SKM-1 (cell line): Measurements from ENCODE around the gene ATXN7L2.
"Not testable (repeated sequence)": the region's sequence is repeated elsewhere in the genome, so short reads cannot be mapped to it uniquely, and the experiment has no call there.

Experiments used
- DNase-seq: peaks from one replicate; lab custom pipeline; 2025; ENCODE audit not compliant: unreplicated experiment; lab: John Stamatoyannopoulos, UW

ATXN7L2 gene, protein sequence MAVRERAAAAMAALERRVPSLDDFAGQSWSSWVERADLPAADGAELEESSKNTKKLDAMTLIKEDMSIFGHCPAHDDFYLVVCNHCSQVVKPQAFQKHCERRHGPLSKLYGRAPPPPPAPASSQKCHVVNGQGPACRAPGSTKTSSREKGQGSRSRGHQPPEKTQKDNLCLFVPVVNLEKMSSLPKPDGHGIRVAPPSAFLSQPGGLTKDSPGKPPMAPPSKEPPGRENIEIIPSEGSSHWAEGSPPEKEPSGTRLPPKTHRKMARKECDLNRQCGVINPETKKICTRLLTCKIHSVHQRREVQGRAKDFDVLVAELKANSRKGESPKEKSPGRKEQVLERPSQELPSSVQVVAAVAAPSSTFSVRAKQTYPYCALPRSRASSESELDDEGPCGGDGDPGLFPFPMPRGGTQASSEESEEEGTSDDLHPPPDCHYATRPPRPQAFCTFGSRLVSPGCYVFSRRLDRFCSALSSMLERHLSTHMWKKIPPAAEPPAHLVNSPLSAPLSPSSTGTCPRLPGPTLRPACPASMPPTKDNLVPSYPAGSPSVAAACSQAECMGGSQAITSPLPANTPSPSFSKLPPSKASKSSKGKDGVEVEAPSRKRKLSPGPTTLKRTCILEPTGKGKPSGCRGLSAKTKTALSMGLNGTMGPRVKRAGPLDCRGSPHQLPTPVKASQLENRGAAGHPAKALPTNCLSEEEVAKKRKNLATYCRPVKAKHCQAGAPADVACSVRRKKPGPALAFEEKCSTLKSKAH

GRCh38 chr1:109483672-109484518 lies at the start of gene ATXN7L2:
Gene ATXN7L2, plus strand, starts transcription at chr1:109483905. Its CDS starts 49 bp downstream, at chr1:109483954.
- peak; percentile 77 for DNase-seq

GRCh38 chr1:109434484-109434883 lies 49.2 kb upstream of the ATXN7L2 start:
- DNase-seq: no peak

- no peak for DNase-seq
Measured at GRCh38 chr1:109438798-109439297, 44.9 kb upstream of the ATXN7L2 start.

GRCh38 chr1:109441069-109441468 lies 42.6 kb upstream of the ATXN7L2 start:
- DNase-seq: no peak

DNA sequence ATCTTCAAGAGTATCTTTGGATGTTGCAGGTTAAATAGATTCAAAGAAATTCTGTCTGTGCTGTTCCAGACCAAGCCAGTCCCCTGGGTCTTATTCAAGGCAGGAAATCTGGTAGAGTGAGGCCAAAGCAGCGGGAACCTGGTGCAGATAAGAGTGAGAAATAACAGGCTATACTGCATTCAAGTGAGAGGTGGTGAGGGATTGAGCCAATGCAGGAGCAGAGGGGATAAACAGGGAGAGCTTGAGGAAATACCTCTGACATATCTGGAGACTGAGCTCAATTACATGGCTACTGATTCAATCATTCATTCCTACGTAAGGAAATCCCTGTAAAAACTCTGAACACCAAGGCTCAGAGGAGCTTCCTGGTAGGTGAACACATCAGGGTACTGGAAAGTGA lies 40.2 kb upstream of the ATXN7L2 start:
- DNase-seq: no peak

GRCh38 chr1:109444346-109444745 lies 39.4 kb upstream of the ATXN7L2 start:
- DNase-seq: no peak

DNA sequence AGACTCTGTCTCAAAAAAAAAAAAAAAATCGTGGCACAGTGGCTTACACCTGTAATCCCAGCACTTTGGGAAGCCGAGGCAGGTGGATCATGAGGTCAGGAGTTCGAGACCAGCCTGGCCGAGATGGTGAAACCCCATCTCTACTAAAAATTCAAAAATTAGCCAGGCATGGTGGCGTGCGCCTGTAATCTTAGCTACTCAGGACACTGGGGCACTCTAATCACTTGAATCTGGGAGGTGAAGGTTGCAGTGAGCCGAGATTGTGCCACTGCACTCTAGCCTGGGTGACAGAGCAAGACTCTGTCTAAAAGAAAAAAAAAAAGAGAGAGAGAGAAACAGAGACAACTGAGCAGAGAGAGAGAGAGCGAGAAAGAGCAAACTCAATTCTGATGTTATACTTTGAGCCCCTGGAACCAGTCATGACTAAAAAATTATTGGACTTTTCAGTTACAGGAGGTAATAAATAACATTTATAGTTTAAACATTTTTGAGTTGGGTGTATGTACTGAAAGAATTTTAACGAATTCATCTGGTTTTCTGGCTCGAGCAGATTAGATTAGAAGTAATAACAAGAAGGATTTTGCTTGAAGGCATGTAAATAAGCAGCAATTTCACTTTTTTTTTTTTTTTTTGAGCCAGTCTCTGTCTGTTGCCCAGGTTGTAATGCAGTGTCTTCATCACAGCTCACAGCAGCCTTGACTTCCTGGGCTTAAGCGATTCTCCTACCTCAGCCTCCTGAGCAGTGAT lies 37.6 kb upstream of the ATXN7L2 start:
- not testable (repeated sequence) for DNase-seq

DNA sequence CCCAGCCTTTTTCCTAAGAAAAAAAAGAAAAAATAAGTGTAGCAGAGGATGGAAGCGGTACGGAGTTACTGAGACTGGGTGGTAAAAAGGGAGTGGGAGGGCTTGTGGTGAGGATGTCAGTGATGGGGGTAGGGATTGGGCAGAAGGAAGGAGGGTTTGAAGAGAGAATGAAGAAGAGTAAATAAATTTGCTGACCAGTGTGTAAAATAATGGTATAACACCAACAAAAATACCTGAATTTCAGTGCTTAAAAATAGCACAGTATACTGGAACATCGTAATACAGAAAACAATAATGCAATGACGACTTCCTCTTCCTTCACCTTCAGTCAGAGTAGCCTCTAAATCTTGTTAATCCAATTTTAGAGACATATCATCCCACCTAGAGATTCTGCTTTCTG lies 36.2 kb upstream of the ATXN7L2 start:
- no peak for DNase-seq

GRCh38 chr1:109454497-109455133 lies 29.1 kb upstream of the ATXN7L2 start:
- DNase-seq: no peak

GRCh38 chr1:109457819-109458218 lies 25.9 kb upstream of the ATXN7L2 start:
- DNase-seq: no peak

DNA sequence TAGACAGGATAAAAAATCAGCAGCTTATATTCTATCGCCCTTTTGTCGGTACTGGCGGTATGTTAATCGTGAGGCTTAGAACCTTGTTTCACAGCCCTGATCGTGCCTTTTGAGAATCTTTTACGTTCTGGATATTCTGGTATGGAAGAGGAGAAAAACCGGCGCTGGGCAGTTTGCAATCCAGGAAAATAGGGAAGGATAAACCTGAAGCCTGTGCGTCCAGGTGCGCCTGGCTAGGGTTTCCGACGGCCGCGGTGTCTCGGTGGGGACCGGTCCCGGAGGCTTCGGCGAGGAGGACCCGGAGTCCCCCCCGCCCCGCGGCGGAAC lies 17.6 kb upstream of the ATXN7L2 start:
- no peak for DNase-seq

GRCh38 chr1:109466452-109467300 lies 17.0 kb upstream of the ATXN7L2 start, which contains the start of gene SYPL2:
Gene SYPL2, plus strand, starts transcription at chr1:109466546. Its CDS starts 298 bp downstream, at chr1:109466844.
- DNase-seq: no peak

GRCh38 chr1:109467301-109467777 lies 16.4 kb upstream of the ATXN7L2 start:
- DNase-seq: no peak

GRCh38 chr1:109468061-109468460 lies 15.6 kb upstream of the ATXN7L2 start:
- no peak for DNase-seq

- no peak for DNase-seq
Measured at GRCh38 chr1:109468903-109469302, 14.8 kb upstream of the ATXN7L2 start.

DNA sequence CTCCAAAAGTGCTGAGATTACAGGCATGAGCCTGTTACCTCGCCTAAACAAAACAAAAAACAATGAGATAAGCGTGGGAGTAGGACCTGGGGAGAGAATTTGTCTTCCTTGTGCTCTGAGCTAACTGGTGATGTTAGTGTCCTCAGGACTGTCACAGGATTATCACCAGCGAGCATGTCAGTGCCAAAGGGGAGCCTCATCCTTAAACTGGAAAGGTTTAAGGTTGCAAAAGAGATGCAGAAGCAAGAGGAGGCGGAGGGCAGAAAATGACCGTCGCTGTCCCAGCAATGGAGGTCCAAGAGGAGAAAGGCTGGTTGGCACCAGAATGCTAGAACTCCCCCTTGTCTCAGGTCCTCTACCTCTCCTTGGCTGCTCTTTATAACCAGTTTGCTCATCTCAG lies 13.5 kb upstream of the ATXN7L2 start:
- DNase-seq: no peak

DNA sequence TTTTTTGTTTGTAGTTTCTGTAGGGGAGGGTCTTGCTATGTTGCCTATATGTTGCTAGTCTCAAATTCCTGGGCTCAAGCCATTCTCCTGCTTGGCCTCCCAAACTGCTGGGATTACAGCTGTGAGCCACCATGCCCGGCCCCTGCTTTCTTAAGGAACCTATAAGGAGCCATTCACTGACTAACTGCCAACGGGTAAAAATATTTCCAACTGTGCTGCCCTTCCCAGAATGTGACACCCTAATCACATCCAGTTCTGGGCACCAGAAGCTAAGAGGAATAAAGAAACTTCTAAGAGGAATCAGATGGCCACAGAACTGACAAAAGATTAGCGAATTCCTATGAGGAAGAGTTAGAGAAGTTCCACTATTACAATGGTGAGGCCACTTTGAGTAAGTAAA lies 10.9 kb upstream of the ATXN7L2 start:
- no peak for DNase-seq

DNA sequence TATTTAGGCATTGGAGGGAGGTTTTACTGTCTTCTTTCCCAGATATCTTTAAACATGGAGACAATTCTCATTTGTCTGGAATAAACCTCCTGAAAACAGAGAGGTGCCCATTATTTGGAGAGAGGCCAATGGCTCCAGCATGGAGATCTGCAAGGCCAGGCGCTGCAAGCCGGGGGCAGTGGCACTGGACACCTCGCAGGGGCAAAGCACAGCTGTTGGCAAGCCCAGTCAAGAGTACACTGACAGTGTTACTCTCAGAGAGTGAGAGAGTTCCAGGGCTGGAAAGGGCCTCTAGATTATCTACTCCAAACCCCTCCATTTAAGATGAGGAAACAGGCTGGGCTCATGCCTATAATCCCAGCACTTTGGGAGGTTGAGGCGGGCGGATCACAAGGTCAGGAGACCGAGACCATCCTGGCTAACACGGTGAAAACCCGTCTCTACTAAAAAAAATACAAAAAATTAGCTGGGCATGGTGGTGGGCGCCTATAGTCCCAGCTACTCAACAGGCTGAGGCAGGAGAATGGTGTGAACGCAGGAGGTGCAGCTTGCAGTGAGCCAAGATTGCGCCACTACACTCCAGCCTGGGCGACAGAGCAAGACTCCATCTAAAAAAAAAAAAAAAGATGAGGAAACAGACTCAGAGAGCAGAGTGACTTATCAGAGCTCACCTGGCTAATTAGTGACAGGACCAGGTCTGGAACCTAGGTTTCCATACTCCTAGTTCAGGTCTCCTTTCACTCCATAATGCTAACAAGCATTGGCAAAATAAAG lies 10.2 kb upstream of the ATXN7L2 start:
- not testable (repeated sequence) for DNase-seq
